Activated CD4-positive, CD25-positive, alpha-beta regulatory T cell treated with anti-CD3 and anti-CD28 coated beads, Interleukin-2, amount 50 U/mL, for 16 hours (primary cell): Measurements from ENCODE around the gene CFAP74.

ENCODE experiments used
- DNase-seq: peaks from one replicate; pipeline ENCODE4 v3.0.0-alpha.2; 2020; ENCODE audit warnings: low read depth, low spot score

CFAP74 gene, protein sequence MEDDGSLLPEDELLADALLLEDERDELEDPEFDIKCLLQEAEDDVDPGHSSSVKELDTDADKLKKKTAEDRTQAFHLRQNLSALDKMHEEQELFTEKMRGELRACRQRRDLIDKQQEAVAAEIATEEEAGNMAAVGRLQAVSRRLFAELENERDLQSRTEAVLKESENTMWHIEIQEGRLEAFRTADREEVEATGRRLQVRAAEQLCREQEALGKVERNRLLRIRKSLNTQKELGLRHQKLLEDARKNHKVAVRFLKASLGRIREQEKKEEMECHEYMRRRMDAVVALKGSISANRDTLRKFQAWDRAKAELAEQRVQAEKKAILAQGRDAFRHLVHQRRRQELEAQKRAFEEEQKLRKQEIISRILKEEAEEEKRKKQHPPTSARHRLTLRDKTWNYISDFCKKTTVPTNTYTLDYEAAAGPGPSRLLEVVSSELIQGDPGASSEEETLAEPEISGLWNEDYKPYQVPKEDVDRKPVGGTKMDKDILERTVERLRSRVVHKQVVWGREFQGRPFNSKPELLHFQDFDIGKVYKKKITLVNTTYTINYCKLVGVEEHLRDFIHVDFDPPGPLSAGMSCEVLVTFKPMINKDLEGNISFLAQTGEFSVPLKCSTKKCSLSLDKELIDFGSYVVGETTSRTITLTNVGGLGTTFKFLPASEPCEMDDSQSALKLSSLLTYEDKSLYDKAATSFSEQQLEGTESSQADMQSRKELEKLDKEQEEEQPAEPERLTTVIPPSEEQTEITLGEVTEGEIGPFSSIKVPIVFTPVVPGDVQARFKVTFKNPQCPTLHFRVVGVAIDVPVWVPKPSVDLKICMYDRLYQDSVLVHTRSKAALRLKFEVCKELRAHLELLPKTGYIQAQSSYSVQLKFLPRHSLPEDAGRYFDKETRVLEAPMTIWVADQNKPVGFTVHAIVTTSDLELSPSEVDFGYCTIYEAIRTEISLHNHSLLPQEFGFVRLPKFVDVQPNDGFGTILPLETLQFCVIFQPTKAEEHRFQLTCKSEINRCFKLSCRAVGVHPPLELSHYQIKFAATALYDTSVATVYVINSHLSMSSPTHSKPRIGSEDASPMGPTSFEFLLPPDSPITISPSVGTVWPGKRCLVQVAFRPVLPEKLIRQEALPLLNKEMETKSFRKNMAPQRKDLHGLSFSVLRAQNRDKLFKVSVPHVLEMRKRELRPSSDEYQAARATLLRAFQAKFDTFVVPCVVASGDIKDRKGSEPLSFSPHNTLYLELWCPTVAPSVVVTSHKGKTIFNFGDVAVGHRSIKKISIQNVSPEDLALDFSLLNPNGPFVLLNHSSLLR (N-terminal part only)

DNA sequence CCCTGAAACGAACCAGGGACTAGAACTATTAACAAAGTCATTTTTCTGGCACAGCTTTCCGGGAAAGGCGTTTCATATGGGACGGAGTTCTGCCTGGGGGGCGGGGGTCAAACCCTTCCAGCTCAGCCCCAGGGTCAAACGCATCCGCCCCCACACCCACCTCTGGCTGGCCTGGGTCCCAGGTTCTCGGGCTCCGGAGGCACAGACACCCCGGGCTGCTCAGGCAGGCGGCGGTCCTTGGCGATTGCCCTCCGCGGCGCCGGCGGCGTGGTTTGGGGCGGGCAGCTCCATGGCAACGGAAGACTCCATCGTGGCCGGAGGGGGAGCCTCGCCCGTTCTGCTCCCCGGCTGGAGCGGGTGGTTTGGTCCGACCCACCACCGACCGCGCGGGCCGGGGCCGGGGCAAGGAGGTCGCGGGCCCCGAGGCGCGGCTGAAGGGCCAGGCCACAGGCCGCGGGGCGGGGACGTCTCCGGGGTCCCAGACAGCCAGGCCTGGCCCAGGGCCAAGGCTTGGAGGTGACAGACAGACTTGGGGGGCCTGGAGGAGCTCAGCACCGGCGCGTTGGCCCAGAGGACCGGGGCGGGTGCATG, at the start of gene CFAP74:
Gene CFAP74 (minus strand): TSS at position 246 of the 591 bp plus-strand sequence. CDS start 12,830 bp downstream, outside the sequence.
- DNase-seq: no peak

DNA sequence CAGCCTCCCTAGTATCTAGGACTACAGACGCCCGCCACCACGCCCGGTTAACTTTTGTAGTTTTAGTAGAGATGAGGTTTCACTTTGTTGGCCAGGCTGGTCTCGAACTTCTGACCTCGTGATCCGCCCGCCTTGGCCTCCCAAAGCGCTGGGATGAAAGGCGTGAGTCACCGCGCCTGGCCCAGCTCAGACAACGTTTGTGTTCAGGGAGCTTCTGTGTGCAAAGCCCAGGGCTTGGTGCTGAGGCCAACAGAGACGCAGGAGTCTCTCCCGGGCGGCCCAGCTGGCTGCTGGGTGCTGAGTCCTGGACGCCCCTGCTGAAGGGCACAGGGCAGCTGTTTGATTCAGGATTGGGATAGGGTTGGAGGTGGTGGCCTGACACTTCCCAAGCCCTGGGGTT, 49.6 kb upstream of the CFAP74 start:
- no peak for DNase-seq

DNA sequence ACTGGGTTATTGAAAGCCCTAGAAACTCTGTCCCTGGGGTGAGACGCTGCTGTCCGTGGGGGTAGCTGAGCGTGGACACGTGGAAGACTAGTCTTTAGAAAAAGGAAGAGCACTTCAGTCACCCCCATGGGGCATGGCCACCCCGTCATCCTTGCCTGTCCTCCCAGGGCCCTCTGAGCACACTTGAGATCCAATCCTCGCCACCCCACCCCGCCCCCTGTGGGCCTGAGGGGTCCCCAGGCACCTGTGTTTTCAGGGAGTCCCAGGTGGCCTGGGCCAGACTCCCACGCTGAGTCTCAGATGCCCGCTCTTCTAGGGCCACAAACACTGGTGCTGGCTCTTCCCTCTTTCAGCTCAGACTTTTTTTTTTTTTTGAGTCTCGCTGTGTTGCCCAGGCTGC, 49.2 kb upstream of the CFAP74 start:
- DNase-seq: no peak

GRCh38 chr1:2052054-2052679, 48.6 kb upstream of the CFAP74 start:
- no peak for DNase-seq

DNA sequence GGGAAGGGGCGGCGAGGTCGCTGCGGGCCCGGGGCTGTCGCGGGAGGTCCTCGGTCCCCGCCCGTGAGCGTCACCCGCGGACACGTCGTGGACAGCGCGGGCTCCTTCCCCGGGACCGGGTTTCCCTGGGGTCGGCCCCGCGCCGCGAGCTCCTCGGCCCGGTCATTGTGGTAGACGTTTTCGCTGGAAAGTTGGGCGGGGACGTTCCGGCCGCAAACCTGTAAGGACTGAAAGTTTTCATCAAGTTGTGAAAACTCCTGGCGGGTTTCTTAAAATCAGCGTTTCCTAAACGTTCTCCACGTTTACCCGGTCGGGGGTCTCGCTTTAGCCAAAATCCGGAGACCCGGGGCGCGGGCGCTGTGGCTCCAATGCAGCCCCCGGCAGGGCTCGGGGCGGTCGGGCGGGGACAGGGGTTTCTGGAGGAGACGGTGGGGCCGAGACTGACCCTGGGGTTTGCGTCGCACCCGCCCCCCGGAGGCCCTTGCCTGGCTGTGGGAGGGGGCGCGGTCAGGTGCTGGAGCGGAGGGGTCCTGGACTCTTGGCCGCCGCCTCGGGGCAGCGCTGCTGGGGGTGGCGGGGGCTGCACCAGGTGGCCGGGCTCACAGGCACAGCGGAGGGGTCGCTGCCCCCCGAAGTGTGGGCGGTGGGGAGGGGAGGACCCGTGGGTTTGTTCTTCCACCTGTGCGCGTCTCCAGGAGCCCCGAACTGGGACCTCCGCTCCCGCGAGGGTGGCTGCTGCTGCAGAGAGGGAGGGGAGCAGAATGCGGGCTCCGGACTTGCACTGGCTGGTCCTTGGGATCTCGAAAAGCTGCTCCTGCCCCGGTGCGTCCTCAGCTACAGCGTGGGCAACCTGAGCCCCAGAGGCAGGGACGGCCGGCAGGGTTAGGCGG, 47.5 kb upstream of the CFAP74 start:
- no peak for DNase-seq

- no peak for DNase-seq
Measured at GRCh38 chr1:2050461-2050792, 46.8 kb upstream of the CFAP74 start.

GRCh38 chr1:2049718-2050431, 46.3 kb upstream of the CFAP74 start, which contains the start of gene PRKCZ:
TSS of gene PRKCZ (plus strand) at chr1:2050411. CDS start at chr1:2050631, 220 bp downstream.
- peak; percentile 90 for DNase-seq

- no peak for DNase-seq
Measured at GRCh38 chr1:2049225-2049717, 45.7 kb upstream of the CFAP74 start.

GRCh38 chr1:2047749-2048729, 44.5 kb upstream of the CFAP74 start:
- no peak for DNase-seq

DNA sequence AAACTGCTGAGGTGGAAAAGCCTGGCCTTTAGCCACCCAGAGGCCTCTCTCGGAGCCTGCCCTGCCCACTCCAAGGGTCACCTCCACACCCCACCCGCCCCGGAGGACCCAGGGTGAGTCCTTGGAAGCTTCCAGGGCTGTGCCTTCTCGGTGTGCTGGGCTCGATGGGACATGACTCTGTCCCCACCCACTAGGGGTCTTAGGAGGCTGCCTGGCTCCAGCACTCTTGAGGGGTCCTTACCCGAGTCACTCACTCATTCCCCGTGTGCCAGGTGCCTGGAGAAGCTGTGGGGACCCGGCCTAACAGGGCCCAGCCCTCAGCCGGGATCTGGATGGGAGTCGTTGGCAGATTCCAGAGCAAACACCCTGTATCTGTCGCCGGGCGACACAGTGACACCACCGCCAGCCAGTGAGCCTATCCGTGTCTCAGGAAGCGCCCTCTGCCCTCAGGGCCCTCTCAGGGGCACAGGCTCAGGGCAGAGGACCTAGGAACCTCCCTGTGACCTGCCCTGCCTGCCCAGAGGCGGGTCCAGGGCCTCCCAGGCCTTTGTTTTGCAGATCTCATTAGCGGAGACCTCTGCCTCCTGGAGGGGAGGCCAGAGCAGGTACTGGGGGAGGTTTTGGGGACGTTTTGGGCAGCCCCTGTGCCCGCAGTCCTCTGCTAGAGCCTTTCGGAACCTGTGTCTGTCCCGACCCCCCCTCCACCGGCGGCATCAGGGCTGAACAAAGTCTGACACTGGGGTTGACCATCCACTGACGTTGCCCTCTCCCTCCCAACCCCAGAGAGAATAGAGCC, 43.6 kb upstream of the CFAP74 start:
- DNase-seq: no peak

- DNase-seq: no peak
Measured at GRCh38 chr1:2046174-2046917, 42.8 kb upstream of the CFAP74 start.

DNA sequence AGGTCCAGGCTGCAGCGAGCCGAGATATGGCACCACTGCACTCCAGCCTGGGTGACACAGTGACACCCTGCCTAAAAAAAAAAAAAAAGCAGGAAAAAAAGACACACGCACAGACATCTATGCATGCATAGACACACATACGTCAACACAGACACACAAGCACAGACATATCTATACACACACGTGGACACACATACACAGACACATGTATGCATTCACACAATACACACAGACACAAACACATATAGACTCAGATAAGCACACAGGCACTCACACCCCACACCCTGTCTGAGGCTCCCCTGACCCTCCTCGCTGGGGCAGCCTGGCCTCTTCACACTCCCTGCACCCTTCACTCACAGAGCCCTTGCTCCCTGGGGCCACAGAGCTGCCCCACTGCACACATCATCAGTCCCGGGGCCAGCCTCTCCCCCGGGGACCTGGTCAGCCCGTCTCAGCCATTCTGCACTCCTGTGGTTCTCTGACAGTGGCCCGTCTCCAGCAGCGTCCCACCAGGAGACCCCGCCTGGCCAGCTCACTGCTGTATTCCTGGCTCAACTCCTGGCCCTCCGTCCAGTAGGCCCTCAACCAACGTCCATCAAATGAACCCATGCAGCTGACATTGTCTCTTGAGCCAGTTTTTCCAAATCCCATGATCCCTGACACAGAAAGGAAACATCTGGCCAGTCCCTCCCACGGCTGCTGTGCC, 42.0 kb upstream of the CFAP74 start:
- DNase-seq: no peak

- peak; percentile 45 for DNase-seq
Measured at GRCh38 chr1:2044510-2045319, 41.1 kb upstream of the CFAP74 start.

DNA sequence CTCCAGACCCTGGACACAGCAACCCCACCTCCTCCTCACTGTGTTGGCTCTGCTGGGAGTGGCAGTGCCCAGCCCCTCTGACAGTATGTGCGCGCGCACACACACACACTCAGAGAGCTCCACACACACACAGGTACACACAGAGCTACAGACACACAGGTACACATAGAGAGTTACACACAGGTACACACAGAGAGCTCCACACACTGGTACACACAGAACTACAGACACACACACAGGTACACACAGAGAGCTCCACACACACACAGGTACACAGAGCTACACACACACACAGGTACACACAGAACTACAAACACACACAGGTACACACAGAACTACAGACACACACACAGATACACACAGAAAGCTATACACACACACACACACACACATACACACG, 40.3 kb upstream of the CFAP74 start:
- DNase-seq: no peak
